Gastroesophageal sphincter (tissue), 3 donors: Measurements from ENCODE around the gene UTP11.

ENCODE experiments used
- EP300 ChIP-seq: sonication (generic); formaldehyde crosslinking; IDR thresholded peaks from one replicate; pipeline ENCODE4 v1.6.1; 2017; ENCODE audit warnings: antibody characterized with exemption, mild to moderate bottlenecking
- POLR2A ChIP-seq, 2 donors: fragments of 450-650 bp; IDR thresholded peaks; one replicate each; pipeline ENCODE4 v1.6.1; 2017; ENCODE audit warnings: antibody characterized with exemption in 2 of 2, mild to moderate bottlenecking in 2 of 2, moderate library complexity in 1 of 2
- TF ChIP-seq, protein P1 (sequence below), 4 experiments: fragments of 200-600 bp in 2 of 4; fragments of 450-650 bp in 2 of 4; sonication (generic) in 1 of 4; IDR thresholded peaks; one replicate each; pipeline ENCODE4 v1.5.1; 2017 to 2019; ENCODE audit warnings: antibody characterized with exemption in 4 of 4, mild to moderate bottlenecking in 2 of 4, moderate library complexity in 2 of 4

DNA sequence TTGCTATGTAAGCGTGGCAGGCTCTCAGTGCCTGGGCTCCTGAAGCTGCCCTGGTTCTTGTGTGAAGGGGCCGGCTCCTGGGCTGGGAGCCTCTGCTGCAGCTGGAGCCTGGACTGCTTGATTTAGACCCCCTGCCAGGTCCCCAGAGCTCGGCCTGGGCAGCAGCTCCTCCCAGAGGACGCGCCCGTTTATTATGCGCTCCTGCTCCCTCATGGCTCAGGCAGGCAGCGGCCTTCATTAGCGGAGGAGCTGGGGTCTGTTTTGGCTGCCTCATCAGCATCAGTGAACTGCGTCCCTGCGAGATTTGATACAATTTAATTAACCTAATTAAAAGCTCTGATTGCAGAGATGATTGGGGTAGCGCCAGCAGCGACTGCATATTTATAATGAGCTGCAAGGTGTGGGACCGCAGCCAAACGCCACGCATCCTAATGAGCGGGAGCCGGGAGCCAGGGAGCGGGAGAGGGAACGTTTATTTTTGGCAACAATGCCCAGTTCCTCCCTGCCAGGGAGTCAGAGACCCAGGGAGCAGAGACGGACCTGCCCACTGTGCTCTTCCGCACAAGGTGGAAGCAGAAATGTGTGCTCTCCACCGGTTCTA, 16.6 kb downstream of the UTP11 start:
- TF ChIP-seq, protein P1, sequence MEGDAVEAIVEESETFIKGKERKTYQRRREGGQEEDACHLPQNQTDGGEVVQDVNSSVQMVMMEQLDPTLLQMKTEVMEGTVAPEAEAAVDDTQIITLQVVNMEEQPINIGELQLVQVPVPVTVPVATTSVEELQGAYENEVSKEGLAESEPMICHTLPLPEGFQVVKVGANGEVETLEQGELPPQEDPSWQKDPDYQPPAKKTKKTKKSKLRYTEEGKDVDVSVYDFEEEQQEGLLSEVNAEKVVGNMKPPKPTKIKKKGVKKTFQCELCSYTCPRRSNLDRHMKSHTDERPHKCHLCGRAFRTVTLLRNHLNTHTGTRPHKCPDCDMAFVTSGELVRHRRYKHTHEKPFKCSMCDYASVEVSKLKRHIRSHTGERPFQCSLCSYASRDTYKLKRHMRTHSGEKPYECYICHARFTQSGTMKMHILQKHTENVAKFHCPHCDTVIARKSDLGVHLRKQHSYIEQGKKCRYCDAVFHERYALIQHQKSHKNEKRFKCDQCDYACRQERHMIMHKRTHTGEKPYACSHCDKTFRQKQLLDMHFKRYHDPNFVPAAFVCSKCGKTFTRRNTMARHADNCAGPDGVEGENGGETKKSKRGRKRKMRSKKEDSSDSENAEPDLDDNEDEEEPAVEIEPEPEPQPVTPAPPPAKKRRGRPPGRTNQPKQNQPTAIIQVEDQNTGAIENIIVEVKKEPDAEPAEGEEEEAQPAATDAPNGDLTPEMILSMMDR (IDR thresholded peaks at IDR 0.05) = peak in 1 of 4 experiments; percentile 14
- no peak for TF ChIP-seq POLR2A (IDR thresholded peaks at IDR 0.05)
- TF ChIP-seq EP300 = no peak
